ENCODE measurements around the gene MT1HL1.

- TF ChIP-seq, protein P1, sequence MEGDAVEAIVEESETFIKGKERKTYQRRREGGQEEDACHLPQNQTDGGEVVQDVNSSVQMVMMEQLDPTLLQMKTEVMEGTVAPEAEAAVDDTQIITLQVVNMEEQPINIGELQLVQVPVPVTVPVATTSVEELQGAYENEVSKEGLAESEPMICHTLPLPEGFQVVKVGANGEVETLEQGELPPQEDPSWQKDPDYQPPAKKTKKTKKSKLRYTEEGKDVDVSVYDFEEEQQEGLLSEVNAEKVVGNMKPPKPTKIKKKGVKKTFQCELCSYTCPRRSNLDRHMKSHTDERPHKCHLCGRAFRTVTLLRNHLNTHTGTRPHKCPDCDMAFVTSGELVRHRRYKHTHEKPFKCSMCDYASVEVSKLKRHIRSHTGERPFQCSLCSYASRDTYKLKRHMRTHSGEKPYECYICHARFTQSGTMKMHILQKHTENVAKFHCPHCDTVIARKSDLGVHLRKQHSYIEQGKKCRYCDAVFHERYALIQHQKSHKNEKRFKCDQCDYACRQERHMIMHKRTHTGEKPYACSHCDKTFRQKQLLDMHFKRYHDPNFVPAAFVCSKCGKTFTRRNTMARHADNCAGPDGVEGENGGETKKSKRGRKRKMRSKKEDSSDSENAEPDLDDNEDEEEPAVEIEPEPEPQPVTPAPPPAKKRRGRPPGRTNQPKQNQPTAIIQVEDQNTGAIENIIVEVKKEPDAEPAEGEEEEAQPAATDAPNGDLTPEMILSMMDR (IDR thresholded peaks at IDR 0.05), result no peak
- no peak for TF ChIP-seq EZH2 (IDR thresholded peaks at IDR 0.05; ENCODE audit: borderline replicate concordance, insufficient read depth, low read depth, low read length, poor library complexity, severe bottlenecking)
These were observed 5.7 kb downstream of the MT1HL1 start for GRCh38 chr1:236998546-236998945.

Data from B cell (primary cell).